Neural cell (in vitro differentiated cells): ENCODE results near the gene C2orf49. TPM values are rescaled to one million over a fixed set of nuclear protein-coding genes. Genes with fewer than 3 reads are reported as not detected.

Experiments
- H2AFZ ChIP-seq: fragments of 200-600, 300-800 bp; sonication (generic), shearing (Covaris generic); 2 replicates; pipeline ENCODE4 v1.6.0; 2014; ENCODE audit warnings: low read depth, mild to moderate bottlenecking, antibody characterized with exemption, low read length, moderate library complexity
- H3F3A ChIP-seq: fragments of 200-600 bp; shearing (Covaris generic); 2 replicates; pipeline ENCODE4 v1.6.1; 2016; ENCODE audit warnings: mild to moderate bottlenecking, moderate library complexity, mixed read lengths, antibody characterized with exemption, low read length; ENCODE audit not compliant: insufficient read depth, poor library complexity, severe bottlenecking
- H3K27ac ChIP-seq: fragments of 200-600, 300-800 bp; sonication (generic), shearing (Covaris generic); 2 replicates; pipeline ENCODE4 v1.5.1; 2014; ENCODE audit warnings: mild to moderate bottlenecking, low read length, moderate library complexity
- H3K27me3 ChIP-seq: fragments of 300-800, 200-600 bp; sonication (generic), shearing (Covaris generic); 2 replicates; pipeline ENCODE4 v1.6.0; 2014; ENCODE audit warnings: mild to moderate bottlenecking, low read depth, low read length, moderate library complexity; ENCODE audit not compliant: insufficient read depth
- H3K36me3 ChIP-seq: fragments of 300-800, 200-600 bp; sonication (generic), shearing (Covaris generic); 2 replicates; pipeline ENCODE4 v1.5.1; 2014; ENCODE audit warnings: mild to moderate bottlenecking, antibody characterized with exemption, low read length, moderate library complexity; ENCODE audit not compliant: insufficient read depth
- H3K4me2 ChIP-seq: fragments of 300-800, 200-600 bp; sonication (generic), shearing (Covaris generic); 2 replicates; pipeline ENCODE4 v1.6.0; 2014; ENCODE audit warnings: mild to moderate bottlenecking, low read length
- H3K4me3 ChIP-seq: fragments of 300-800, 200-600 bp; sonication (generic), shearing (Covaris generic); 2 replicates; pipeline ENCODE4 v1.5.1; 2014; ENCODE audit warnings: mild to moderate bottlenecking, low read length, moderate library complexity
- H3K79me2 ChIP-seq: fragments of 200-600 bp; shearing (Covaris generic); replicated peaks from 2 replicates; pipeline ENCODE4 v1.6.0; 2014; ENCODE audit warnings: mild to moderate bottlenecking, low read length, moderate library complexity; ENCODE audit not compliant: insufficient read depth
- H3K9ac ChIP-seq: fragments of 300-800, 200-600 bp; sonication (generic), shearing (Covaris generic); 2 replicates; pipeline ENCODE4 v1.6.1; 2016; ENCODE audit warnings: mild to moderate bottlenecking, low read length, mixed read lengths
- H3K9me2 ChIP-seq: fragments of 200-600 bp; shearing (Covaris generic); 2 replicates; pipeline ENCODE4 v1.6.1; 2016; ENCODE audit warnings: mild to moderate bottlenecking, low read length, mixed read lengths; ENCODE audit not compliant: insufficient read depth
- H3K9me3 ChIP-seq: fragments of 200-600, 300-800 bp; sonication (generic), shearing (Covaris generic); 2 replicates; pipeline ENCODE4 v1.6.1; 2016; ENCODE audit warnings: mild to moderate bottlenecking, mixed run types, low read length, moderate library complexity, mixed read lengths
- H4K20me1 ChIP-seq: fragments of 200-600 bp; shearing (Covaris generic); 2 replicates; pipeline ENCODE4 v1.6.1; 2016; ENCODE audit warnings: mild to moderate bottlenecking, mixed run types; ENCODE audit not compliant: insufficient read depth
- EP300 ChIP-seq: fragments of 450-650 bp; conservative IDR thresholded peaks from 2 replicates; pipeline ENCODE4 v1.6.1; 2014; ENCODE audit warnings: antibody characterized with exemption, mild to moderate bottlenecking, moderate library complexity; ENCODE audit not compliant: poor library complexity, severe bottlenecking
- EZH2 ChIP-seq: fragments of 200-600, 300-800 bp; shearing (Covaris generic), sonication (generic); IDR thresholded peaks from 2 replicates; pipeline ENCODE4 v1.6.1; 2014; ENCODE audit warnings: antibody characterized with exemption, low read length, borderline replicate concordance, mild to moderate bottlenecking; ENCODE audit not compliant: insufficient read depth, poor library complexity, severe bottlenecking
- MXI1 ChIP-seq: fragments of 450-650 bp; conservative IDR thresholded peaks from 2 replicates; pipeline ENCODE4 v1.6.1; 2014; ENCODE audit warnings: antibody characterized with exemption, mild to moderate bottlenecking; ENCODE audit not compliant: poor library complexity, severe bottlenecking
- POLR2AphosphoS5 ChIP-seq: IDR thresholded peaks from 2 replicates; pipeline ENCODE4 v1.6.1; 2012
- RAD21 ChIP-seq: fragments of 450-650 bp; conservative IDR thresholded peaks from 2 replicates; pipeline ENCODE4 v1.6.1; 2014; ENCODE audit warnings: antibody characterized with exemption, mild to moderate bottlenecking, moderate library complexity
- SMC3 ChIP-seq: fragments of 450-650 bp; conservative IDR thresholded peaks from 2 replicates; pipeline ENCODE4 v1.6.1; 2014; ENCODE audit warnings: antibody characterized with exemption, mild to moderate bottlenecking, moderate library complexity; ENCODE audit not compliant: poor library complexity
- TAF1 ChIP-seq: IDR thresholded peaks from 2 replicates; pipeline ENCODE4 v1.6.1; 2012; ENCODE audit warnings: low read depth
- polyA plus RNA-seq: library from polyadenylated mRNA; depleted of rRNA; stranded (reverse); fragments of >200 nt; gene quantifications from 2 replicates; pipeline ENCODE4 v1.2.3, GENCODE V29; 2014
- TF ChIP-seq, protein P1 (sequence below): IDR thresholded peaks from 2 replicates; pipeline ENCODE4 v1.6.1; 2012; ENCODE audit warnings: borderline replicate concordance
- TF ChIP-seq, protein P2 (sequence below): fragments of 450-650 bp; IDR thresholded peaks from 2 replicates; pipeline ENCODE4 v1.5.1; 2014; ENCODE audit warnings: antibody characterized with exemption, mild to moderate bottlenecking, moderate library complexity; ENCODE audit not compliant: poor library complexity, severe bottlenecking

C2orf49 gene
- polyA plus RNA-seq, 1 donor from 2014 or later: 35.6 TPM

DNA sequence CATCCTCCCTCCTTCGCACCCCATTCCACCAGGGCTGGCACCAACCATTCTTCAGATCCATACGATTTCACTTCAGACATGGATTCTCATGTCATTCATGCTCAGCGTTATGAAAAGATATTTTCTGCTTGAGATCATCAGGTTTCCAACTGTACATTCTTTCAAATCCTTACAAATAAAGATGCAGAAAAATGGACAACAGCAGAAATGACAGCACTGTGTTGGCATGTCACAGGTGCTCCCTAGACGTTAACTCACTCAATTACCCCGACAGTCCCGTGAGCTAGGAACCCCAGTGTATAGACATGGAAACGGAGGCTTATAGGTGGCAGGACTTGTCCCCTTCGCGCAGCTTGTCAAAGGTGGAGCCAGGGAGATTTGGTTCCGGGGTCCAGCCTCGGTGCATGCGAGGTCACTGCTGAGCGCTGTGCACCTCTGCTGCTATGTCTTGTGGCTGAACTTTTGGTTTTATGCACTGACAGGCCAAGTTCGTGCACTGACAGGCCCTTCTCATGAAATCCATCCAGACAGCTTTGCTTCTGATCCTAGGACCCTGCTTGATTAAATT is 43.8 kb downstream of the C2orf49 start:
- no peak overlapping the region for H3K27ac ChIP-seq
- H3K9me2 ChIP-seq: no peaks in the 10 kb centered on the region
- no peaks in the 10 kb centered on the region for H3F3A ChIP-seq
- H2AFZ ChIP-seq: no peak overlapping the region
- no peaks in the 10 kb centered on the region for H4K20me1 ChIP-seq
- H3K79me2 ChIP-seq: no peaks in the 10 kb centered on the region
- TF ChIP-seq, protein P1, sequence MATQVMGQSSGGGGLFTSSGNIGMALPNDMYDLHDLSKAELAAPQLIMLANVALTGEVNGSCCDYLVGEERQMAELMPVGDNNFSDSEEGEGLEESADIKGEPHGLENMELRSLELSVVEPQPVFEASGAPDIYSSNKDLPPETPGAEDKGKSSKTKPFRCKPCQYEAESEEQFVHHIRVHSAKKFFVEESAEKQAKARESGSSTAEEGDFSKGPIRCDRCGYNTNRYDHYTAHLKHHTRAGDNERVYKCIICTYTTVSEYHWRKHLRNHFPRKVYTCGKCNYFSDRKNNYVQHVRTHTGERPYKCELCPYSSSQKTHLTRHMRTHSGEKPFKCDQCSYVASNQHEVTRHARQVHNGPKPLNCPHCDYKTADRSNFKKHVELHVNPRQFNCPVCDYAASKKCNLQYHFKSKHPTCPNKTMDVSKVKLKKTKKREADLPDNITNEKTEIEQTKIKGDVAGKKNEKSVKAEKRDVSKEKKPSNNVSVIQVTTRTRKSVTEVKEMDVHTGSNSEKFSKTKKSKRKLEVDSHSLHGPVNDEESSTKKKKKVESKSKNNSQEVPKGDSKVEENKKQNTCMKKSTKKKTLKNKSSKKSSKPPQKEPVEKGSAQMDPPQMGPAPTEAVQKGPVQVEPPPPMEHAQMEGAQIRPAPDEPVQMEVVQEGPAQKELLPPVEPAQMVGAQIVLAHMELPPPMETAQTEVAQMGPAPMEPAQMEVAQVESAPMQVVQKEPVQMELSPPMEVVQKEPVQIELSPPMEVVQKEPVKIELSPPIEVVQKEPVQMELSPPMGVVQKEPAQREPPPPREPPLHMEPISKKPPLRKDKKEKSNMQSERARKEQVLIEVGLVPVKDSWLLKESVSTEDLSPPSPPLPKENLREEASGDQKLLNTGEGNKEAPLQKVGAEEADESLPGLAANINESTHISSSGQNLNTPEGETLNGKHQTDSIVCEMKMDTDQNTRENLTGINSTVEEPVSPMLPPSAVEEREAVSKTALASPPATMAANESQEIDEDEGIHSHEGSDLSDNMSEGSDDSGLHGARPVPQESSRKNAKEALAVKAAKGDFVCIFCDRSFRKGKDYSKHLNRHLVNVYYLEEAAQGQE: no peak
- TF ChIP-seq MXI1 (no peak), TAF1 (no peak), EZH2 (no peak), POLR2AphosphoS5 (no peak)
- TF ChIP-seq, protein P2, sequence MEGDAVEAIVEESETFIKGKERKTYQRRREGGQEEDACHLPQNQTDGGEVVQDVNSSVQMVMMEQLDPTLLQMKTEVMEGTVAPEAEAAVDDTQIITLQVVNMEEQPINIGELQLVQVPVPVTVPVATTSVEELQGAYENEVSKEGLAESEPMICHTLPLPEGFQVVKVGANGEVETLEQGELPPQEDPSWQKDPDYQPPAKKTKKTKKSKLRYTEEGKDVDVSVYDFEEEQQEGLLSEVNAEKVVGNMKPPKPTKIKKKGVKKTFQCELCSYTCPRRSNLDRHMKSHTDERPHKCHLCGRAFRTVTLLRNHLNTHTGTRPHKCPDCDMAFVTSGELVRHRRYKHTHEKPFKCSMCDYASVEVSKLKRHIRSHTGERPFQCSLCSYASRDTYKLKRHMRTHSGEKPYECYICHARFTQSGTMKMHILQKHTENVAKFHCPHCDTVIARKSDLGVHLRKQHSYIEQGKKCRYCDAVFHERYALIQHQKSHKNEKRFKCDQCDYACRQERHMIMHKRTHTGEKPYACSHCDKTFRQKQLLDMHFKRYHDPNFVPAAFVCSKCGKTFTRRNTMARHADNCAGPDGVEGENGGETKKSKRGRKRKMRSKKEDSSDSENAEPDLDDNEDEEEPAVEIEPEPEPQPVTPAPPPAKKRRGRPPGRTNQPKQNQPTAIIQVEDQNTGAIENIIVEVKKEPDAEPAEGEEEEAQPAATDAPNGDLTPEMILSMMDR: no peak
- H3K27me3 ChIP-seq: no peaks in the 10 kb centered on the region
- no peak overlapping the region for H3K4me3 ChIP-seq
- H3K9me3 ChIP-seq: no peaks in the 10 kb centered on the region
- H3K9ac ChIP-seq: no peak overlapping the region
- H3K4me2 ChIP-seq: no peak overlapping the region
- no peaks in the 10 kb centered on the region for H3K36me3 ChIP-seq

- H3K36me3 ChIP-seq: no peaks in the 10 kb centered on the region
- no peak overlapping the region for H2AFZ ChIP-seq
- H3K27me3 ChIP-seq: no peaks in the 10 kb centered on the region
- no peak overlapping the region for H3K9ac ChIP-seq
- no peaks in the 10 kb centered on the region for H4K20me1 ChIP-seq
- no peak overlapping the region for H3K27ac ChIP-seq
- H3K9me3 ChIP-seq: no peaks in the 10 kb centered on the region
- no peaks in the 10 kb centered on the region for H3F3A ChIP-seq
- no peaks in the 10 kb centered on the region for H3K79me2 ChIP-seq
- H3K4me3 ChIP-seq: no peak overlapping the region
- no peaks in the 10 kb centered on the region for H3K9me2 ChIP-seq
- no peak overlapping the region for H3K4me2 ChIP-seq
- TF ChIP-seq MXI1 (no peak), RAD21 (no peak), TAF1 (no peak), EZH2 (no peak), SMC3 (no peak), POLR2AphosphoS5 (no peak), EP300 (no peak)
- TF ChIP-seq, protein P2: no peak
- TF ChIP-seq, protein P1: no peak
These were observed 44.8 kb downstream of the C2orf49 start for GRCh38 chr2:105382177-105382576.
